Mesendoderm (in vitro differentiated cells): ENCODE results near the gene NKD2.
A peak's percentile ranks its signal among the peaks of the same experiment; 100 is the strongest.

Experiments
- DNase-seq: peaks from one replicate; pipeline ENCODE4 v3.0.0; 2013
- H2AK5ac ChIP-seq: 2 replicates; pipeline ENCODE4 v1.6.1; 2013; ENCODE audit warnings: low read length, inconsistent platforms
- H2BK120ac ChIP-seq: 2 replicates; pipeline ENCODE4 v1.6.1; 2013; ENCODE audit warnings: low read depth, mild to moderate bottlenecking, low read length, moderate library complexity, mixed read lengths
- H2BK15ac ChIP-seq: replicated peaks from 2 replicates; pipeline ENCODE4 v1.6.1; 2013; ENCODE audit warnings: low read depth, mild to moderate bottlenecking, moderate library complexity
- H2BK5ac ChIP-seq: 2 replicates; pipeline ENCODE4 v1.6.1; 2013; ENCODE audit warnings: low read length, inconsistent platforms
- H3K18ac ChIP-seq: 2 replicates; pipeline ENCODE4 v1.6.1; 2013; ENCODE audit warnings: mild to moderate bottlenecking, low read length, mixed read lengths
- H3K23ac ChIP-seq: one replicate; pipeline ENCODE4 v1.6.1; 2013; ENCODE audit warnings: low read length
- H3K27ac ChIP-seq: 2 replicates; pipeline ENCODE4 v1.5.1; 2013; ENCODE audit warnings: low read depth, mild to moderate bottlenecking, inconsistent platforms, low read length, moderate library complexity
- H3K27me3 ChIP-seq: 2 replicates; pipeline ENCODE4 v1.6.1; 2013; ENCODE audit warnings: low read length, control low read depth, mild to moderate bottlenecking, inconsistent platforms; ENCODE audit not compliant: insufficient read depth, poor library complexity
- H3K36me3 ChIP-seq: 2 replicates; pipeline ENCODE4 v1.6.1; 2013; ENCODE audit warnings: low read length, inconsistent platforms; ENCODE audit not compliant: control insufficient read depth, insufficient read depth
- H3K4ac ChIP-seq: one replicate; pipeline ENCODE4 v1.6.1; 2013; ENCODE audit warnings: low read depth, mild to moderate bottlenecking, low read length, moderate library complexity
- H3K4me1 ChIP-seq: 2 replicates; pipeline ENCODE4 v1.6.1; 2013; ENCODE audit warnings: low read depth, low read length, inconsistent platforms; ENCODE audit not compliant: control insufficient read depth
- H3K4me2 ChIP-seq: 2 replicates; pipeline ENCODE4 v1.6.1; 2013; ENCODE audit warnings: low read length
- H3K4me3 ChIP-seq: 2 replicates; pipeline ENCODE4 v1.5.1; 2013; ENCODE audit warnings: mild to moderate bottlenecking, low read length
- H3K56ac ChIP-seq: one replicate; pipeline ENCODE4 v1.6.1; 2013; ENCODE audit warnings: low read length
- H3K79me1 ChIP-seq: 2 replicates; pipeline ENCODE4 v1.6.1; 2013; ENCODE audit warnings: low read length, inconsistent platforms
- H3K79me2 ChIP-seq: 2 replicates; pipeline ENCODE4 v1.6.1; 2013; ENCODE audit warnings: mild to moderate bottlenecking, low read length; ENCODE audit not compliant: control insufficient read depth, insufficient read depth
- H3K9ac ChIP-seq: 2 replicates; pipeline ENCODE4 v1.6.1; 2013; ENCODE audit warnings: low read length, inconsistent platforms
- H4K5ac ChIP-seq: one replicate; pipeline ENCODE4 v1.6.1; 2013; ENCODE audit warnings: low read length
- H4K8ac ChIP-seq: one replicate; pipeline ENCODE4 v1.6.1; 2013; ENCODE audit warnings: low read depth, mild to moderate bottlenecking, control low read depth, low read length, moderate library complexity
- WGBS: extraction: QIAGEN DNeasy Blood & Tissue Kit; methylation state at CpG from one replicate; pipeline ENCODE4 v1.1.7; 2013; ENCODE audit warnings: low lambda C conversion rate, missing lambda C conversion rate; ENCODE audit not compliant: insufficient coverage; ENCODE audit errors: extremely low coverage; 5-methylcytosine and 5-hydroxymethylcytosine counted together

Gene NKD2

GRCh38 chr5:976849-977751, 31.5 kb upstream of the NKD2 start:
- H2AK5ac ChIP-seq = no peak overlapping the region
- H3K79me1 ChIP-seq = no peaks in the 10 kb centered on the region
- H2BK5ac ChIP-seq = no peak overlapping the region
- H3K9ac ChIP-seq = no peak overlapping the region
- H3K4ac ChIP-seq = no peak overlapping the region
- H3K27me3 ChIP-seq = no peaks in the 10 kb centered on the region
- H4K5ac ChIP-seq = no peak overlapping the region
- H2BK15ac ChIP-seq = no peak overlapping the region
- no peak overlapping the region for H2BK120ac ChIP-seq
- no peak overlapping the region for H3K18ac ChIP-seq
- H3K27ac ChIP-seq = no peak overlapping the region
- H3K56ac ChIP-seq = no peak overlapping the region
- no peak overlapping the region for H3K23ac ChIP-seq
- no peaks in the 10 kb centered on the region for H3K36me3 ChIP-seq
- no peak for DNase-seq
- no peak overlapping the region for H4K8ac ChIP-seq
- no peaks in the 10 kb centered on the region for H3K79me2 ChIP-seq
- H3K4me3 ChIP-seq = no peak overlapping the region
- H3K4me1 ChIP-seq = no peaks in the 10 kb centered on the region
- no CpG with 5 or more reads among the region's 29 CpGs for WGBS
- no peak overlapping the region for H3K4me2 ChIP-seq

- Histone ChIP-seq H2AK5ac (no peak overlapping the region), H3K9ac (no peak overlapping the region), H3K4me2 (no peak overlapping the region), H3K79me1 (no peaks in the 10 kb centered on the region), H3K36me3 (no peaks in the 10 kb centered on the region), H3K4me1 (no peaks in the 10 kb centered on the region), H2BK15ac (no peak overlapping the region), H3K23ac (no peak overlapping the region), H2BK120ac (no peak overlapping the region), H3K79me2 (no peaks in the 10 kb centered on the region), H3K27ac (no peak overlapping the region), H3K18ac (no peak overlapping the region), H2BK5ac (no peak overlapping the region), H3K27me3 (no peaks in the 10 kb centered on the region), H3K56ac (no peak overlapping the region), H3K4me3 (no peak overlapping the region), H4K5ac (no peak overlapping the region), H4K8ac (no peak overlapping the region), H3K4ac (no peak overlapping the region)
- WGBS = no CpG with 5 or more reads among the region's 16 CpGs
- DNase-seq = no peak
These were observed 30.5 kb upstream of the NKD2 start for GRCh38 chr5:978054-978453.

GRCh38 chr5:978693-979092, 29.9 kb upstream of the NKD2 start:
- no peaks in the 10 kb centered on the region for H3K79me1 ChIP-seq
- DNase-seq = peak; percentile 79
- H3K56ac ChIP-seq = no peak overlapping the region
- H3K79me2 ChIP-seq = no peaks in the 10 kb centered on the region
- H2BK5ac ChIP-seq = no peak overlapping the region
- H3K18ac ChIP-seq = no peak overlapping the region
- no peak overlapping the region for H3K23ac ChIP-seq
- H2BK15ac ChIP-seq = no peak overlapping the region
- no peak overlapping the region for H3K9ac ChIP-seq
- H3K27ac ChIP-seq = no peak overlapping the region
- H3K4ac ChIP-seq = no peak overlapping the region
- H4K8ac ChIP-seq = no peak overlapping the region
- H3K27me3 ChIP-seq = no peaks in the 10 kb centered on the region
- H3K36me3 ChIP-seq = no peaks in the 10 kb centered on the region
- no peak overlapping the region for H3K4me3 ChIP-seq
- no peak overlapping the region for H2BK120ac ChIP-seq
- WGBS = no CpG with 5 or more reads among the region's 10 CpGs
- no peak overlapping the region for H2AK5ac ChIP-seq
- H3K4me2 ChIP-seq = no peak overlapping the region
- no peak overlapping the region for H4K5ac ChIP-seq
- H3K4me1 ChIP-seq = no peaks in the 10 kb centered on the region

GRCh38 chr5:979100-979817, 29.3 kb upstream of the NKD2 start:
- Histone ChIP-seq H3K4me1 (no peaks in the 10 kb centered on the region), H3K79me2 (no peaks in the 10 kb centered on the region), H3K79me1 (no peaks in the 10 kb centered on the region), H4K8ac (no peak overlapping the region), H3K4ac (no peak overlapping the region), H3K9ac (no peak overlapping the region), H3K4me3 (no peak overlapping the region), H3K27ac (no peak overlapping the region), H2AK5ac (no peak overlapping the region), H2BK15ac (no peak overlapping the region), H2BK5ac (no peak overlapping the region), H3K56ac (no peak overlapping the region), H3K23ac (no peak overlapping the region), H2BK120ac (no peak overlapping the region), H3K4me2 (no peak overlapping the region), H4K5ac (no peak overlapping the region), H3K36me3 (no peaks in the 10 kb centered on the region), H3K18ac (no peak overlapping the region), H3K27me3 (no peaks in the 10 kb centered on the region)
- no CpG with 5 or more reads among the region's 24 CpGs for WGBS
- DNase-seq = no peak

- Histone ChIP-seq H3K79me2 (no peaks in the 10 kb centered on the region), H3K18ac (no peak overlapping the region), H3K56ac (no peak overlapping the region), H3K27me3 (no peaks in the 10 kb centered on the region), H2BK120ac (no peak overlapping the region), H2BK15ac (no peak overlapping the region), H3K9ac (no peak overlapping the region), H3K27ac (no peak overlapping the region), H3K4ac (no peak overlapping the region), H3K4me2 (no peak overlapping the region), H3K36me3 (no peaks in the 10 kb centered on the region), H4K8ac (no peak overlapping the region), H3K4me1 (no peaks in the 10 kb centered on the region), H3K23ac (no peak overlapping the region), H4K5ac (no peak overlapping the region), H2BK5ac (no peak overlapping the region), H3K79me1 (no peaks in the 10 kb centered on the region), H3K4me3 (no peak overlapping the region), H2AK5ac (no peak overlapping the region)
- DNase-seq = no peak
- no CpG with 5 or more reads among the region's 17 CpGs for WGBS
These were observed 28.5 kb upstream of the NKD2 start for GRCh38 chr5:980001-980588.
